Neural progenitor cell (in vitro differentiated cells): ENCODE results near the gene TMEM266. TPM values are rescaled to one million over a fixed set of nuclear protein-coding genes. Genes with fewer than 3 reads are reported as not detected.
A peak's percentile ranks its signal among the peaks of the same experiment; 100 is the strongest.

ENCODE experiments used
- DNase-seq: peaks from one replicate; pipeline ENCODE4 v3.0.0-alpha.2; 2016; ENCODE audit warnings: low spot score
- H2AFZ ChIP-seq: fragments of 200-600 bp; sonication (generic); replicated peaks from 2 replicates; pipeline ENCODE4 v1.6.1; 2016; ENCODE audit warnings: antibody characterized with exemption
- H3F3A ChIP-seq: fragments of 200-600 bp; sonication (generic); 2 replicates; pipeline ENCODE4 v1.6.1; 2016; ENCODE audit warnings: antibody characterized with exemption, low read depth
- H3K27ac ChIP-seq: fragments of 200-600 bp; sonication (generic); 2 replicates; pipeline ENCODE4 v1.5.1; 2016; ENCODE audit warnings: mild to moderate bottlenecking
- H3K27me3 ChIP-seq: fragments of 200-600 bp; sonication (generic); 2 replicates; pipeline ENCODE4 v1.6.1; 2016; ENCODE audit warnings: mild to moderate bottlenecking, moderate library complexity
- H3K36me3 ChIP-seq: fragments of 200-600 bp; sonication (generic); 2 replicates; pipeline ENCODE4 v1.5.1; 2016
- H3K4me1 ChIP-seq: fragments of 200-600 bp; sonication (generic); 2 replicates; pipeline ENCODE4 v1.6.1; 2016; ENCODE audit warnings: mixed run types
- H3K4me2 ChIP-seq: fragments of 200-600 bp; sonication (generic); 2 replicates; pipeline ENCODE4 v1.6.1; 2016
- H3K4me3 ChIP-seq: fragments of 200-600 bp; sonication (generic); 2 replicates; pipeline ENCODE4 v1.5.1; 2016
- H3K79me2 ChIP-seq: fragments of 200-600 bp; sonication (generic); 2 replicates; pipeline ENCODE4 v1.6.1; 2016; ENCODE audit warnings: low read depth
- H3K9ac ChIP-seq: fragments of 200-600 bp; sonication (generic); 2 replicates; pipeline ENCODE4 v1.6.1; 2016
- H3K9me3 ChIP-seq: fragments of 200-600 bp; sonication (generic); 2 replicates; pipeline ENCODE4 v1.5.1; 2016; ENCODE audit warnings: low read depth
- H4K20me1 ChIP-seq: fragments of 200-600 bp; sonication (generic); 2 replicates; pipeline ENCODE4 v1.6.1; 2016; ENCODE audit warnings: low read depth
- H3K27ac Mint-ChIP-seq: 3 replicates; pipeline ENCODE4 v1.8.0; 2021; ENCODE audit warnings: mixed read lengths
- H3K27me3 Mint-ChIP-seq: 2 replicates; pipeline ENCODE4 v1.8.0; 2022; ENCODE audit warnings: low read depth, mild to moderate bottlenecking, inconsistent platforms, moderate library complexity, mixed read lengths; ENCODE audit not compliant: insufficient read depth
- H3K36me3 Mint-ChIP-seq: 3 replicates; pipeline ENCODE4 v1.8.0; 2021; ENCODE audit warnings: mixed read lengths
- H3K4me1 Mint-ChIP-seq: 3 replicates; pipeline ENCODE4 v1.8.0; 2021; ENCODE audit warnings: mixed read lengths
- H3K4me3 Mint-ChIP-seq: 3 replicates; pipeline ENCODE4 v1.8.0; 2021; ENCODE audit warnings: mild to moderate bottlenecking, moderate library complexity, mixed read lengths
- H3K9me3 Mint-ChIP-seq: 3 replicates; pipeline ENCODE4 v1.8.0; 2020; ENCODE audit warnings: mixed read lengths
- CTCF ChIP-seq: fragments of 200-600 bp; sonication (generic); IDR thresholded peaks from 2 replicates; pipeline ENCODE4 v1.5.1; 2017; ENCODE audit warnings: antibody characterized with exemption, mild to moderate bottlenecking
- EZH2 ChIP-seq: fragments of 200-600 bp; sonication (generic); IDR thresholded peaks from 2 replicates; pipeline ENCODE4 v1.6.1; 2017; ENCODE audit warnings: antibody characterized with exemption, mild to moderate bottlenecking, moderate library complexity
- EZH2phosphoT487 ChIP-seq: fragments of 200-600 bp; sonication (generic); IDR thresholded peaks from 2 replicates; pipeline ENCODE4 v1.6.1; 2017; ENCODE audit warnings: antibody characterized with exemption
- total RNA-seq: library from RNA; depleted of rRNA; stranded (reverse); fragments of >200 nt; gene quantifications from 2 replicates; pipeline ENCODE4 v1.2.3, GENCODE V29; 2015; ENCODE audit warnings: low replicate concordance

The TMEM266 gene
- total RNA-seq, 1 donor from 2014 or later, result 0.43 TPM

- H3F3A ChIP-seq, result no peaks in the 10 kb centered on the region
- peaks cover 7% of the 10 kb centered on the region for H3K27me3 Mint-ChIP-seq
- H3K9ac ChIP-seq, result no peak overlapping the region
- no peak overlapping the region for H3K27ac Mint-ChIP-seq
- H3K27me3 ChIP-seq, result peaks cover 24% of the 10 kb centered on the region
- no peaks in the 10 kb centered on the region for H3K9me3 ChIP-seq
- no peaks in the 10 kb centered on the region for H4K20me1 ChIP-seq
- H3K9me3 Mint-ChIP-seq, result no peaks in the 10 kb centered on the region
- H3K27ac ChIP-seq, result no peak overlapping the region
- H3K79me2 ChIP-seq, result no peaks in the 10 kb centered on the region
- H3K4me3 Mint-ChIP-seq, result no peak overlapping the region
- peaks cover 26% of the 10 kb centered on the region for H3K4me1 Mint-ChIP-seq
- no peak overlapping the region for H3K4me2 ChIP-seq
- no peak for DNase-seq
- no peaks in the 10 kb centered on the region for H3K36me3 ChIP-seq
- H3K4me1 ChIP-seq, result no peaks in the 10 kb centered on the region
- no peak overlapping the region for H2AFZ ChIP-seq
- no peak overlapping the region for H3K4me3 ChIP-seq
- H3K36me3 Mint-ChIP-seq, result no peaks in the 10 kb centered on the region
- TF ChIP-seq EZH2 (no peak), CTCF (no peak), EZH2phosphoT487 (no peak)
Measured at GRCh38 chr15:76192715-76193114, 132.9 kb downstream of the TMEM266 start.

- Histone ChIP-seq H3K4me2 (no peak overlapping the region), H3K27ac (no peak overlapping the region), H3F3A (no peaks in the 10 kb centered on the region), H3K36me3 (no peaks in the 10 kb centered on the region), H3K9ac (no peak overlapping the region), H3K4me3 (no peak overlapping the region), H3K79me2 (no peaks in the 10 kb centered on the region), H3K4me1 (no peaks in the 10 kb centered on the region), H3K27me3 (peaks cover 18% of the 10 kb centered on the region), H4K20me1 (no peaks in the 10 kb centered on the region), H3K9me3 (no peaks in the 10 kb centered on the region), H2AFZ (no peak overlapping the region)
- Mint-ChIP-seq H3K9me3 (no peaks in the 10 kb centered on the region), H3K27ac (no peak overlapping the region), H3K36me3 (no peaks in the 10 kb centered on the region), H3K27me3 (peaks cover 7% of the 10 kb centered on the region), H3K4me1 (peaks cover 27% of the 10 kb centered on the region), H3K4me3 (no peak overlapping the region)
- TF ChIP-seq EZH2, result no peak
- TF ChIP-seq EZH2phosphoT487, result no peak
- TF ChIP-seq CTCF, result no peak
- no peak for DNase-seq
Measured at GRCh38 chr15:76193934-76194333, 134.1 kb downstream of the TMEM266 start.

GRCh38 chr15:76195506-76196268 lies 135.9 kb downstream of the TMEM266 start:
- peak overlapping the region; percentile 90 for H3K27ac Mint-ChIP-seq
- TF ChIP-seq CTCF (no peak), EZH2 (no peak), EZH2phosphoT487 (no peak)
- H3K36me3 Mint-ChIP-seq, result no peaks in the 10 kb centered on the region
- Histone ChIP-seq H3K27ac (no peak overlapping the region), H3K4me3 (no peak overlapping the region), H3K4me2 (no peak overlapping the region), H3K4me1 (peaks cover 8% of the 10 kb centered on the region), H3K79me2 (no peaks in the 10 kb centered on the region), H4K20me1 (no peaks in the 10 kb centered on the region), H3K36me3 (no peaks in the 10 kb centered on the region), H3K9me3 (no peaks in the 10 kb centered on the region), H3K9ac (no peak overlapping the region), H3K27me3 (peaks cover under 1% of the 10 kb centered on the region), H3F3A (no peaks in the 10 kb centered on the region), H2AFZ (no peak overlapping the region)
- peaks cover 5% of the 10 kb centered on the region for H3K27me3 Mint-ChIP-seq
- no peaks in the 10 kb centered on the region for H3K9me3 Mint-ChIP-seq
- H3K4me1 Mint-ChIP-seq, result peaks cover 39% of the 10 kb centered on the region
- H3K4me3 Mint-ChIP-seq, result no peak overlapping the region
- no peak for DNase-seq
